Right hindlimb (tissue), 1 donor: Measurements from ENCODE around the gene OR13C8.
A peak's percentile ranks its signal among the peaks of the same experiment; 100 is the strongest.
"Not testable (repeated sequence)": the region's sequence is repeated elsewhere in the genome, so short reads cannot be mapped to it uniquely, and the experiment has no call there.

Experiments
- DNase-seq: peaks from one replicate; pipeline ENCODE4 v3.0.0-alpha.2; 2018

OR13C8 gene, protein sequence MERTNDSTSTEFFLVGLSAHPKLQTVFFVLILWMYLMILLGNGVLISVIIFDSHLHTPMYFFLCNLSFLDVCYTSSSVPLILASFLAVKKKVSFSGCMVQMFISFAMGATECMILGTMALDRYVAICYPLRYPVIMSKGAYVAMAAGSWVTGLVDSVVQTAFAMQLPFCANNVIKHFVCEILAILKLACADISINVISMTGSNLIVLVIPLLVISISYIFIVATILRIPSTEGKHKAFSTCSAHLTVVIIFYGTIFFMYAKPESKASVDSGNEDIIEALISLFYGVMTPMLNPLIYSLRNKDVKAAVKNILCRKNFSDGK

DNA sequence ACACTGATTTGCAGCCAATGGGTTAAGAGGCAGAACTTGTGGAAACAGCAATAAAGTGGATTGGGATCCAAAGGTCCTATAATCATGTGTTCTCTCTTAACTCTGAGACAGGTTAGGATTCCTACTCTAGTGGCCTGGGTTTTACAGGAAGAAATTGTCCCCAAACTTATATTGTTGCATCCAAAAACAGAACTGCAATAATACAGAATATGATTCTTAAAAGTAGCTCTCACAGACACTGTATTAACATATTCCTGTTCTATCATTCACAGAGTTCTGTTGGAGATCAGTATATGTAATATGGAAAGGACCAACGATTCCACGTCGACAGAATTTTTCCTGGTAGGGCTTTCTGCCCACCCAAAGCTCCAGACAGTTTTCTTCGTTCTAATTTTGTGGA lies at the start of gene OR13C8:
OR13C8 (plus strand) TSS at position 301 of the 400 bp plus-strand sequence; CDS start at position 301, 0 bp downstream.
- DNase-seq = no peak

DNA sequence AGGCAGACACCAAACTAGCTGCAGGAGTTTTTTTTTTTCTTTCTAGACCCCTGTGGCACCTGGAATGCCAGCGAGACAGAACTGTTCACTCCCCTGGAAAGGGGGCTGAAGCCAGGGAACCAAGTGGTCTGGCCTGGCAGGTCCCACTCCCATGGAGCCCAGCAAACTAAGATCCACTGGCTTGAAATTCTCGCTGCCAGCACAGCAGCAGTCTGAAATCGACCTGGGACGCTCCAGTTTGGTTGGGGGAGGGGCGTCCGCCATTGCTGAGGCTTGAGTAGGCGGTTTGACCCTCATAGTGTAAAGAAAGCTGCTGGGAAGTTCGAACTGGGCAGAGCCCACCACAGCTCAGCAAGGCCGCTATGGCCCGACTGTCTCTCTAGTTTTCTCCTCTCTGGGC lies 48.7 kb upstream of the OR13C8 start:
- not testable (repeated sequence) for DNase-seq

DNA sequence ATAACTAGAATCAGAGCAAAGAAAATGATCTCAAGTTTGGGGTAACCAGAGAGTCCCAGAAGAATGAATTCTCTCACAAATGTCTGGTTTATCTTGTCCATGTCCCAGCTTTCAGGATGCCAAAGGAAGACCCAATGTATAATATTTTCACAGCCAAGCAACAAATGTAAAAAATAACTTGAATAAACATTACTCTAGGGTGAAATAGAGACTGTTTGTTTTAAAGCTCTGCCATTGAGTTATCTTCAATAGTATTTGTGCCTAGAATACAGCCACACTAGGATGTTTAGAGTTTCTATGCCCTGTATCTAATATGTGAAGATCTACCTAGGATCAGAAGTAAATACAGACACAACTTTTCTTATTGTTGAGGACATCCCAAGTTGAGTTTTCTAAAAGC lies 41.9 kb upstream of the OR13C8 start, which contains the start of gene OR13C4:
OR13C4 (minus strand) TSS at position 101 of the 400 bp plus-strand sequence; CDS start at position 101, 0 bp downstream.
- DNase-seq = no peak

DNA sequence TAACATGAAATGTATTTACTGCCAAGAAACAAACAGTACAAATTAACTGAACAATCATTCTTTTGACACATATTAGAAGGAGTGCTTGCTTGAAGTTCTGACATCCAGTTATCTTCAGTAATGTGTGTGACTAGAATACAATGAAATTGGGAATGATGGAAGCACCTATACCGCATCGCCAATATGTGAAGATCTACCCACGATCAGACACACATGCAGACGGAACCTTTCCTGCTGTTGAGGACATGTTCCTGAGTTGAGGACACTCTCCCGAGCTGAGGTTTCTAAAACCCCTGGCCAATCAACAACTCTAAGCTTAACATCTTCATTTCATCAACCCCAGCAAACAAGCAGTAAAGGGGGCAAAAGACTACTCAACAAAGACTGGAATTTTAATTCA lies 32.2 kb upstream of the OR13C8 start, which contains the start of gene OR13C3:
OR13C3 (minus strand) TSS at position 101 of the 400 bp plus-strand sequence. CDS start 133 bp downstream, outside the sequence.
- no peak for DNase-seq

DNA sequence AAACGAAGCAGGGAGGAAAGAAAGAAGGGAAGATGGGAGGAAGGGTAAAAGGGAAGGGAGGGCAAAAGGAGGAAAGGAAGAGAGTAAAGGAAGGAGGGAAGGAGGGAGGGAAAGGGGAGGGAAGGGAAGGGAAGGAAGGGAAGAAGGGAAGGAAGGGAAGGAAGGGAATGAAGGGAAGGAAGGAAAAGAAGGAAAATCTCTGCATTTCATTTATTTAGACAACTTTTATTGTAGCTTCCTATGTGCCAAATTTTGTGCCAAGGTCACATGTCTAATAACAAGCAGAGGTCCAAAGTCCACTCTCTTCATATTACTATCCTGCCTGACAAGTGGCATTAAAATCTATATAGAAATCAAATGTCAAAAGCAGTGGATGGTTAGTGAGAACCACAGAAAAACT lies 29.7 kb upstream of the OR13C8 start:
- DNase-seq = no peak

DNA sequence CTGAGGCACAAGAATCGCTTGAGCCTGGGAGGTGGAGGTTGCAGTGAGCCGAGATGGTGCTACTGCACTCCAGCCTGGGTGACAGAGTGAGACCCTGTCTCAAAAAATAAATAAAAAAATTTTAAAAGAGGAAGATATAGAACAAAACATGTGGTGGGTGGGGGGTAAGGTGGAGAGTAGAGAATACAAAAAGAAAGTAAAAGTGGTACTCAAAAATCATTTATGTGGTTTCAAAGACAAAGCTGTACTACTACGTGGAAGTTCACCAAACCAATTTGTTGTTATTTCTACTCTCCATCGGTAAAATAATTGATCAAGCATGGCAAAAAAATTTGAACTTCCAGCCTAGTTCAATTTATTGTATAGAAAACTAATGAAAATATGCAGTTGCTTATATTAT lies 24.3 kb upstream of the OR13C8 start:
- no peak for DNase-seq

DNA sequence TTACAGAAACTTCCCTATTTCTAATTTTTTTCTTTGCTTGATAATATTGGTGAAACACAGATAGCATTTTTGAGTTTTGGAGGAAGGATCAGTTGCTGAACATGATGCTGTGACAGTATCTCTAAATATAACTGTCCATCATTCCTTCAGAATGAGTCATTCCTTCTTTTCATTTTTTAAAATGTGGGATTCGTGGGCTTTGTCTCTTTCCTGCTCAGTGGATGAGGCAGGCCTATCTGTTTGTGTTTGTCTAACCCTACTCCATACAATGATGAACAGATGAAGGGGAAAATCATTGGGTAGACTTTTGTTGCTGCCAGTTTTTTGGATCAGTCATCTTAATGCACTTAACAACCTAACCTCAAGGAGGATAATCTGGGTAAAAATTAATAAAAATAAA lies 15.7 kb upstream of the OR13C8 start:
- no peak for DNase-seq

DNA sequence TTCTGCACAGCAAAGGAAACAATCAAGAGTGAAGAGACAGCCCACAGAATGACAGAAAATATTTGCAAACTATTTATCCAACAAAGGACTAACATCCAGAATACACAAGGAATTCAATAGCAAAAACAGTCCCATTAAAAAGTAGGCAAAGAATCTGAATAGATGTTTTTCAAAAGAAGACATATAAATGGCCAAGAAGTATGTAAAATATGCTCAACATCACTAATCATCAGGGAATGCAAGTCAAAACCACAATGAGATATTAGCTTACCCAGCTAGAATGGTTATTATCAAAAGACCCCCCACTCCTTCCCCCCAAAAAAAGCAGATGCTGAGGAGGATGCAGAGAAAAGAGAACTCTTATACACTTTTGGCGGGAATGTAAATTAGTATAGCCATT lies 13.4 kb upstream of the OR13C8 start:
- no peak for DNase-seq

DNA sequence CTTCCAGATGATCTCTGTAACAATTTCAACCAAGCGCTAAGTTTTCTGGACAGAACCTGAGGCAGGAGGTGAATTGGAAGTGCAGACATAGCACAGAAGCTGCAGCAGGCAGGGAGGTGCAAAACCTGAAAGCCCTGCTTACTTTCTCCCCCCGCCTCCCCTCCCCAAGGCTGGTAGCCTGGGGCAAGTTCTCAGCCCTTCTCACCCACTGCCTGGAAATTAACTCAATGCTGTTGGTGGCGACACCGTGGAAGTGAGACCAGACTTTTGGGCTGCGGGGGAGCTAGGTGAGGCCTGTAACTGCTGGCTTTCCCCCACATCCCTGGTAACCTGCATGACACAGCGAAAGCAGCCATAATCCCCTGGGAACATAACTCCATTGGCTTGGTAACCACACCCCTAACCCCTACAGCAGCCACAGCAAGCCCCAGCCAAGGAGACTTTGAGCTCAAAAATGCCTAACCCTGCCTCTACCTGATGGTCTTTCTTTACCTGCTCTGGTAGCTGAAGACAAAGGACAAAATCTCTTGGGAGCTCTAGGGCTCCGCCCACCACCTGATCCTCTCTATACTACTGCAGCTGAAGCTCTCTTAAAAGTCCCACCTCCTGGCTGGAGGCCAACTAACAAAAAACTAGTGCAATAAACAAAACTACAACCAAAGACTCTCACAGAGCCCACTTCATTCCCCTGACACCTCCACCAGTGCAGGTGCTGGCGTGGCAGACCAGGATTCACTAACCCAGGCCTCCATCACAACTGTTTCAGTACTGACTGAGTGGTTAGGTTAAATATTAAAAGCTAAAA lies 11.9 kb upstream of the OR13C8 start:
- no peak for DNase-seq

DNA sequence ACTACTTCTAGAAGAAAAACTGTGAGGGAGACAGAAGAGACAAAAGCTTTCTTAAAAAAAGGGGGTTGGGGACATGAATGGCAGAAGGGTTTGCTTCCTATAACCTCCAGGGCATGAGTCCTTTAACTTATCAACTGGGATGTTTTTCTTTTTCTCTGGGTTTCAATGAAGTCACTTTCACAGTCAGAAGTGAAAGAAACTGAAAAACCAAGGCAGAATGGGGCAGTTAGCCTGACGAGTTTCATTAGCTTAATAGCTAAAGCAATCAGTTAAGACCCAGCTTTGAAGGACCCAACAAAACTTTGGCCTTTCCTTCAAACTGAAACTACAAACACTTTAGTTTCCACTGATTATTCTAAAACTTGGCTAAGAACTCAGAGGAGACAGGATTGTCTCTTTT lies 4.6 kb upstream of the OR13C8 start:
- DNase-seq = no peak

DNA sequence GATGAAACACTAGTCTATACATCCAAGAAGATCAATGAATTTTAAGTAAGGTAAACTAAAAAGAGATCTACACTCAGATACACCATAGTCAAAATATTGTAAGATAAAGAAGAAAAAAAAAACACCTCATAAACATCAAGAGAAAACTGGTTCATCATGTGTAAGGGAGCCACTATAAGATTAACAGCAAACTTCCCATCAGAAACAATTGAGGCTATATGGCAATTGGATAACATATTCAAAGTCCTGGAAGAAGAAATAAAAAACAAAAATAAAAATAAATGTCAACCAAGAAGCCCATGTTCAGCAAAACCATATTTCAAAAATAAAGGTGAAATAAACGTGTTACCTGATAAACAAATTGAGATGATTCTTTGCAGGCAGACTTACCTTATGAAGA lies 3.6 kb downstream of the OR13C8 start:
- DNase-seq = no peak

DNA sequence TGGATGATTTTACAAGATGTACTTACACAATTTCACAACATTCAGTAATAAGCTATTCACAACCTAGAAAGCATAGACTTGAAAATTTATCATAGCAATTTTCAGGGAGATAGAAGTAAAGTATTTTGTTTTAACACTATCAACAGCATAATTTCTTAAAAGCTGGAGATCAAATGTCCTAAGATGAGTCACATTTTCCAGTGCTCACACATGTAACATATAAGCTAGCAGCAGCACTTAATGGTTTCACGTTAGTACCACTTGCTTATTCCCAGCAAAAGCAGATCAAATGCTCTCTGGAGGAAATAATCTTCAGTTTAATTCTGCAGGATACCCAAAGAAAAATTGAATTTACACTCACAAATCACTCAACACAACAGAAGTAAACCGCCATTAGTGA lies 6.5 kb downstream of the OR13C8 start:
- DNase-seq = no peak

DNA sequence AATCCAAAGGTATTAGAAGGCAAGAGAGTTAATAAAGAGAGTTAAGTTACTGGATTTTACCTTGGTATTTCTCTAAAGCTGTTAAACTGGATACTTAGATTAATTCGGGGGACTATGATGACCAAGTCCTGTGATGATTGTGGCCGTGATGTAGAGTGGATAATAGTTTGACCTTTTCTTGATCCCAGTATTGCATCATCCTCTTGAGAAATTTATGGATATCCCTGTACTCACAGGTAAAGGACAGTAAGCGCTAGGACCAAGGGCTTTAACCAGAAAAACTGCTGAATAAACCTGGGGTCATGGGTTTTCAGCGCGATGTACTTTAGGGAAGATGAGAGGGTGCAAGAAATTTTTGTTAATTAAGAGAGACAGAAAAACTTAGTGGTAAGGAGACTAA lies 8.3 kb downstream of the OR13C8 start:
- no peak for DNase-seq

DNA sequence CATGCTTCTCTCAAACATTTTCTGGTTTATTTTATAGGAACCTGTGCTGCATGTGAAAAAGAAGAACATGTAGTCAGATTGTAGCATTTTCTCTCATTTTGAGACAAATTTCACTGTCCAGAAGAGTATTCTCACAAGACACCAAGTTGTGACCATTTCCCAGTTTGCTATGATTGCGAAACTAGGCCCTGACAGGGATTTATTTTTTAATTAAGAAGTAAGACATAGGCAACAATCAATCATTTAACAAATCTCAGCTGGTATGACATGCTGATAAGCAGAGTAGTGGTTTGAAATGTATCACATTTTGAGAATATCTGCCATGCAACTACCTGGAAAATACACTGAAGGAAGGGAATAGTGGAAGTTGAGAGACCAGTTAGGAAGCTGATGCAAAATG lies 11.6 kb downstream of the OR13C8 start:
- no peak for DNase-seq

DNA sequence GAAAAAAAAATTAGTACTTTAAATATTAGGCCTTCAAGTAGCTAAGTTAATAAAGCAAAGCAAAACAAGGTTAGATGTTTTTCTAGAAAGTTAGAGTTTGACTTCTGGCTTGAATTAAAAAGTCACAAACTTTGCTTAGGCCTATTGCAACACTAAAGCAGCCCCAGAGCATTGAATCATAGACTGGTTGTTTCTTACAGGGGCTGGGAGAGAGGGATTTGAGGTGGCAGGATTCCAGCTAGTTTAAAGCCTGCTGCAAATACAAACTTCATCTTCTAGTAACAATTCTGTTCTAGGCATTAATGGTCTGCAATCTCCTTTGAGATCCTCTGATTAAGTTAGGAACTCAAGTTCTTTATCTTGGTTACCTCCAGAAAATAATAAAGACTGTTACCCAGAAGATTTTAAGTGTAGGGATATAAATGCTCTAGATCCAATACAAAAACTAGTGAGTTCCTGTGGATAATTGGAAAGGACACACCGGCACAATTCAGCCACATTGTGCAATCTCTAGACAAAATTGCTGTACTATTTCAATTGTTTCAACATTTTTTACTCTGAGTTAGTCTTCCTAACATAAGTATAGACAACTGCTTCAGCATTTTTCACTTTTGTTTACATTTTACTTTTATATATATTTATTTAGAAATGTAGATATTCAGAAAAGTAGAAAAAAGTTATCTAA lies 17.7 kb downstream of the OR13C8 start:
- peak; percentile 54 for DNase-seq

DNA sequence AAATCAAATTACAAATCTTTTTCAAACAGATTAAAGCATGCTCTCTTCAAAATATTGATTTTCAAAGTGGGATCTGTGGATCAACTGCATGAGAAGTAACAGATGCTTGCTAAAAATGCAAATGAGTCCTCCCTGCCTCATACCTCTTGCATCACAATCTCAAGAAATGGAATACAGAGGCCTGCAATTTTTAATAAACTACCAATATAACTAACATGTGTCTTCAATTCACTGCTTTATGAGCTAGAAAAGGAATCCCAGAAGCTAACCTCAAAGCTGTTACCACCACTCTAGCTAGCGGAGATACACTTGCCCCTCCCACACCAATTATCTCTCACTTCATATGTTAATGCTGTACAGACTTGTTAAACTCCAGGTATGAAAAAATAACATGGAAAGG lies 20.7 kb downstream of the OR13C8 start:
- no peak for DNase-seq

DNA sequence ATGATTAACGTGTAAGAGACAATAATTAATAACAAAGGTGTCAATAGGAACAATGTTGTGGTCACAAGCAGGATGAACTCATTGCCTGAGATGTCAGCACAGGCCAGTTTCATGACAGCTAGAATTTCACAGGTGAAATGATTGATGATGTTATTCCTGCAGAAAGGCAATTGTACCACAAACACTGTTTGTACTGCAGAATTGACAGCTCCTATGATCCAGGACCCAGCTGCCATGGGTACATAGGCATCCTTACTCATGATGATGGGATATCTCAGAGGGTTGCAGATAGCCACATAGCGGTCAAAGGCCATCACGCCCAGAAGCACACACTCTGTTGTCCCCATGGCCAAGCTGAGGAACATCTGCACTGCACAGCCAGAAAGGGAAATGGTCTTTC lies 29.8 kb downstream of the OR13C8 start:
- not testable (repeated sequence) for DNase-seq

DNA sequence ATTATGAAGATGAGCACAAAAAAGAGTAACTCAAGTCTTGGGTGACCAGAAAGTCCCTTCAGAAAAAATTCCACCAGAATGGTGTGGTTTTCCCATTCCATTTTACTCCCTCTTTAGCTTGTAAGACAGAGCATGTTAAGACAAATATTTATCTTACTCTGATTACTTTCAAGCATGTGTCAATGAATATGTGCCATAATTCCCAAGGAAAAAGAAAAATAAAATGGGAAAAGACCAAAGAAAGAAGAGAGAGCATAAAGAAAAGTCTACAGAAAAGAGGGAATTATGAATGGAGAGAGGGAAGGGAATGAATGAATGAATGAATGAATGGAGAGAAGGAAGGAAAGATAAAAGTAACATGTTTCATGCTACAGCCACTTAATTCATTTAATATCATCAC lies 30.3 kb downstream of the OR13C8 start, which contains the start of gene OR13C5:
OR13C5 (minus strand) TSS at position 101 of the 400 bp plus-strand sequence; CDS start at position 101, 0 bp downstream.
- not testable (repeated sequence) for DNase-seq

DNA sequence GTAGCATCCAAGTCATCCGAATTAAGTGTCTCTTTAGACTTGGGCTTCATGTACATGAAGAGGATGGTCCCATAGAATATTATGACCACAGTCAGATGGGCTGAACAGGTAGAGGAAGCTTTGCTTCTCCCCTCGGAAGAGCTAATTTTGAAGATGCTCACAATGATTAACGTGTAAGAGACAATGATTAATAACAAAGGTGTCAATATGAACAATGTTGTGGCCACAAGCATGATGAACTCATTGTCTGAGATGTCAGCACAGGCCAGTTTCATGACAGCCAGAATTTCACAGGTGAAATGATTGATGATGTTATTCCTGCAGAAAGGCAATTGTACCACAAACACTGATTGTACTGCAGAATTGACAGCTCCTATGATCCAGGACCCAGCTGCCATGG lies 35.8 kb downstream of the OR13C8 start:
- no peak for DNase-seq

DNA sequence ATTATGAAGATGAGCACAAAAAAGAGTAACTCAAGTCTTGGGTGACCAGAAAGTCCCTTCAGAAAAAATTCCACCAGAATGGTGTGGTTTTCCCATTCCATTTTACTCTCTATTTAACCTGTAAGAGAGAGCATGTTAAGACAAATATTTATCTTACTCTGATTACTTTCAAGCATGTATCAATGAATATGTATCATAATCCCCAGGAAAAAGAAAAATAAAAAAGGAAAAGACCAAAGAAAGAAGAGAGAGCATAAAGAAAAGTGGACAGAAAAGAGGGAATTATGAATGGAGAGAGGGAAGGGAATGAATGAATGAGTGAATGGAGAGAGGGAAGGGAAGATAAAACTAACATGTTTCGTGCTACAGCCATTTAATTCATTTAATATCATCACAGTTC lies 36.6 kb downstream of the OR13C8 start, which contains the start of gene OR13C2:
OR13C2 (minus strand) TSS at position 101 of the 400 bp plus-strand sequence; CDS start at position 101, 0 bp downstream.
- DNase-seq = not testable (repeated sequence)

DNA sequence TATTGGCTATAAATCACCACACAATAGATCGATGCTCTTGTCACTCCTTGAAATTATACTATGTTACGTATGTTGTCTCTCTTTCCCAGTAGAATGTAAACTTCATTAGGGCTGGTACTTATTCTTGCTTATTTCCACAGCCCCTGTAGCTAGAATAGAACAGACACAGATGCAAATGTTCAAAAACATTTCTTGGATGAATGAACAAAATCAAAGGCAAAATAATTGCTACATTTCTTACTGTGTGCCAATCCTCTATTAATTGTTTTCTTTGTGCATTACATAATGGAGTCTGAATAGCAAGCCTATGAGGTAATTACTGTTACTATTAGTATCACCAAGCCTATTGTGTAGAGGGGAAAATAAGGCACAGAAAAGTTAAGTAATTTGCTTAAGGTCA lies 37.2 kb downstream of the OR13C8 start:
- no peak for DNase-seq

DNA sequence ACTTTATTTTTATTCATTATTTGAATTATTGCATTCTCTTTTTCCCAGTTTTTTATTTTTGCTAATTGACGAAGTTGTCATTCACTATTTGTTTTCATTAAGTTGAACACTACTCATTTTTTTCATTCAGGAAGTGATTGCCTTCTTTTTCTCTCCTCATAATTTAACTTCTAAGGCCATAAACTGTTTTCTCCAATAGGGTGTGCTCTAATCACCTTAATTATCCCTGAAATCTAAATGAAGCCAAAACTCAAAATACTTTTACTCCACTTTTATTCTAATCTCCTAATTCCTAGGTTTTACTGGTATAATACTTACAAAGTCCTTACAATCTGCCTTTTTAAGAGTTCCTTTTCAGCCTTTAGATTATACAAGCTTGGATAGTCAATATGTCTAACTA lies 39.4 kb downstream of the OR13C8 start:
- DNase-seq = no peak

DNA sequence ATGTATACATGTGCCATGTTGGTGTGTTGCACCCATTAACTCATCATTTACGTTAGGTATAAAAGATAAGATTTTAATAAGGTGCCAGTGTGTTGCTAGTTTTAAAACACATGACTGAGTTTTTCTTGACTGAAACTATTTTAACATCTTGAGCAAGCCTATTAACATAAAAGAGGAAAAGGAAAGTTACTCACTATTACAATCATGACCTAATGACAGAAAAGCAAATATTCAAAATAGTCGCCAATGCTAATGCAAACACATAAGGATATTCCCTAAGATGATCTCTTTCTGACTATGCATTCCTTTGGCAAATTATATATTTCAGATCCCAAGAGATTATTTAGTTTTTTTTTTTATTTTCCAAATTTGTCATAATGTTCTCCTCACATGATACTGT lies 42.2 kb downstream of the OR13C8 start:
- no peak for DNase-seq
